Measurements from ENCODE around the gene SIK2.
A peak's percentile ranks its signal among the peaks of the same experiment; 100 is the strongest.

SIK2 gene

DNA sequence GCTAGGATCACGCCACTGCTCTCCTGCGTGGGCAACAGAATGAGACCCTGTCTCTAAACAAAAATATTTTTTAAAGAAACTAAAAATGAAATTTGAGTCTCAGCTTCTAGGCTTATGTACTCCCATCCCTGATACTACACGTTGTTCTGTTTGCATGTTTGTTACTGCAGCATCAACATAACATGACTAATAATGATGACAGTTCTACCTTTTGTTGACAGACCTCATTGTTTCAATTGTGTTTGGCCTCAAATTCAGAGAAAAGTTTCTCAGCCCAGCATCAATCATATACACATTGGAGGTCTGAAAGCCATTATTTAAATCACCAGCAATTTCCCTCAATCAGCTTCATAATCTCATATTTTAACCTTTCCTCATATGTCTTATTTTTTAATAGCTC lies 40.9 kb upstream of the SIK2 start:
- TF ChIP-seq CTCF (IDR thresholded peaks at IDR 0.05; ENCODE audit: low read length, missing control alignments) = no peak
- no peak overlapping the region for H3K4me3 ChIP-seq (replicated peaks; ENCODE audit: low read depth, low read length)
- no peak for DNase-seq (ENCODE audit: low read depth)

- no peak overlapping the region for H3K4me3 ChIP-seq (replicated peaks; ENCODE audit: low read depth, low read length)
- TF ChIP-seq CTCF (IDR thresholded peaks at IDR 0.05; ENCODE audit: low read length, missing control alignments) = no peak
- DNase-seq (ENCODE audit: low read depth) = peak; percentile 88
Measured at GRCh38 chr11:111561791-111562325, 40.4 kb upstream of the SIK2 start.

DNA sequence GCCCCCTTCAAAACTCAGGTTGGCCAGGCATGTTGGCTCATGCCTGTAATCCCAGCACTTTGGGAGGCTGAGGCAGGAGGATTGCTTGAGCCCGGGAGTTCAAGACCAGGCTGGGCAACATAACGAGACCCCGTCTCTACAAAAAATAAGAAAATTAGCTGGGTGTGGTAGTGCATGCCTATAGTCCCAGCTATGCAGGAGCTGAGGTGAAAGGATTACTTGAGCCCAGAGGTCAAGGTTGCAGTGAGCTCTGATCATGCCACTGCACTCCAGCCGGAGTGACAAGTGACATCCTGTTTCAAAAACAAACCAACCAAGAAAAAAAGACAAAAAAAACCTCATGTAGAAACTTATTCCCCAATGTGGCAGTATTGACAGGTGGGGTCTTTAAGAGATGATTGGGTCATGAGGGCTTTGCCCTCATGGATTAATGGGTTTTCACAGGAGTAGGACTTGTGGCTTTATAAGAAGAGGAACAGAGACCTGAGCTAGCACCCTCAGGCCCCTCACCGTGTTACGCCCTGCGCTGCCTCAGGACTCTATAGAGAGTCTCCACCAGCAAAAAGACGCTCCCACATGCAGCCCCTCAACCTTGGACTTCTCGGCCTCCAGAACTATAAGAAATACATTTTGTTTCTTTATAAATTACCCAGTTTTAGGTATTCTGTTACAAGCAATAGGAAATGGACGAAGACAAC lies 39.4 kb upstream of the SIK2 start:
- no peak for TF ChIP-seq CTCF (IDR thresholded peaks at IDR 0.05; ENCODE audit: low read length, missing control alignments)
- H3K4me3 ChIP-seq (replicated peaks; ENCODE audit: low read depth, low read length) = no peak overlapping the region
- no peak for DNase-seq (ENCODE audit: low read depth)

DNA sequence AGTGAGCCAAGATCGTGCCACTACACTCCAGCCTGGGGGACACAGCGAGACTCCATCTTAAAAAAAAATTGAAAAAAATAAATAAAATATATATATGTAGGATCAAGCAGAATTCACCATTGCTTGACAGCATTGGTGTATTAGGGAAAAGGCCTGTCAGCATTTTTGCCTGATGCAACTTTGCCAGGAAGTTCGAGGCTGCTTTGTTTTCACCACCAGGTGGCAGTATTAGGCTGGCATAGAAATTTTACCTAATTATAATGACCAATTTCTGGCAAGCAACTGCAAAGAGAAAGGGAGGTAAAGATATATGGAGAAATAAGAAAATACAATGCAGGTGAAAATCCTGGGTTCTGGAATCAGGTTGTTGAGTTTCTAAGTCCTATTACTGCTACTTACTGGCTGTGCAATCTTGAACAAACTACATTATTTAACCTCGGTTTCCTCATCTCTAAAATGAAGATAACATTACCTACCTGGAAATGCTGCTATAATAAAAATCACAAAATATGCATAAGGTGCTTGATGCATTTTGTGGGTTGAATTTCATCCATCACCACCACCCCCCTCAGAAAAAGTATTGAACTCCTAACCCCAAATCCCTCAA lies 37.0 kb upstream of the SIK2 start:
- DNase-seq (ENCODE audit: low read depth) = peak; percentile 86
- H3K4me3 ChIP-seq (replicated peaks; ENCODE audit: low read depth, low read length) = no peak overlapping the region
- peak; percentile 89 for TF ChIP-seq CTCF (IDR thresholded peaks at IDR 0.05; ENCODE audit: low read length, missing control alignments)

DNA sequence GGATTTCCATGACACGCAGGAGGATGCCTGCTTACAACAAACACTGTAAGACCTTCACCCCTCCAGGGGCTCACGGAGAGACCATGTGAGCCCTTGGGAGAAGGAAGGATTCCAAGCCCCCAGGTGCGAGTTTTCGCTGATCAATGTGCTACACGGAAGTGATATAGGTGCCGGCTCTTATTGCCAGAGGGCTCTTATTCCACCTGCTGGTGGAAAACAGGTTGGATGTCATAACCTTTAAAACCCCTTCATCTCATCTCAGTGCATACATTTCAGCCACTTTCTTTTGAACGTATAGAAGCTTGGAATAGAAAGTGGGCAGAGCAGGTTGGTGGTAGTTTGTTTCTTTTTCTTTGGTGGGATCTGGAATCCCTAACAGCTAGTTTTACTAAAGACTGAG lies 35.9 kb upstream of the SIK2 start:
- no peak overlapping the region for H3K4me3 ChIP-seq (replicated peaks; ENCODE audit: low read depth, low read length)
- DNase-seq (ENCODE audit: low read depth) = no peak
- no peak for TF ChIP-seq CTCF (IDR thresholded peaks at IDR 0.05; ENCODE audit: low read length, missing control alignments)

DNA sequence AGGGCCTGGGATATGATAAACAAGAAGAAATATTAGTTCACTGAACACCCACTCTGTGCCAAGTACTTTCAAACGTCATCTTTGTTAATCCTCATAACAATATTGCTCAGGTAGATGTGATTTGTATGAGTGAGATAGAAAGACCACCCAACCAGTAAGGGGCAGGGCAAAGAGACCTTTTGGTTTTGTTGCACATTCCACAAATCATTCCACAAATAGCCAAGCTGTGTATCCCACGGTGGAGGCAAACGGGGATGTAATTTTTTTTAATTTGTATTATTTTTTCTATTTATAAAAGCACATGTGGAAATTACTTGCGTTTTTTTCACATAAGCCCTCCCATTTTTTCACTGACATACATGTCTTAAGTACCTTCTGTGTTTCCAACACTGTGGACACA lies 32.8 kb upstream of the SIK2 start:
- no peak overlapping the region for H3K4me3 ChIP-seq (replicated peaks; ENCODE audit: low read depth, low read length)
- DNase-seq (ENCODE audit: low read depth) = no peak
- no peak for TF ChIP-seq CTCF (IDR thresholded peaks at IDR 0.05; ENCODE audit: low read length, missing control alignments)

Data from fibroblast of pulmonary artery (primary cell).